WTC11 (cell line): ENCODE data around the gene DCD. TPM values are rescaled to one million over a fixed set of nuclear protein-coding genes. Genes with fewer than 3 reads are reported as not detected.
A peak's percentile ranks its signal among the peaks of the same experiment; 100 is the strongest.

Source experiments
- ATAC-seq: fragments of 200-7000 bp; cut with Tn5 transposase; 2 replicates; pipeline ENCODE4 v1.10.0; 2021; ENCODE audit warnings: mild to moderate bottlenecking, moderate library complexity
- CTCF ChIA-PET: fragments of 300-600 bp; sonication (Branson Sonifier 250); formaldehyde crosslinking; loops from one replicate; lab custom pipeline; 2021; ENCODE audit warnings: antibody characterized with exemption; lab: Charles Lee
- POLR2A ChIA-PET: fragments of 350-600 bp; sonication (Branson Sonifier 250); formaldehyde crosslinking; loops from one replicate; lab custom pipeline; 2021; ENCODE audit warnings: antibody characterized with exemption; lab: Charles Lee
- DNase-seq: peaks from one replicate; pipeline ENCODE4 v3.0.0; 2021; ENCODE audit warnings: low spot score
- H3K27ac Mint-ChIP-seq: 2 replicates; pipeline ENCODE4 v1.8.0; 2021; ENCODE audit warnings: mixed read lengths
- H3K27me3 Mint-ChIP-seq: 2 replicates; pipeline ENCODE4 v1.8.0; 2021; ENCODE audit warnings: low read depth, mild to moderate bottlenecking, moderate library complexity, mixed read lengths
- H3K36me3 Mint-ChIP-seq: 2 replicates; pipeline ENCODE4 v1.8.0; 2021; ENCODE audit warnings: mixed read lengths
- H3K4me1 Mint-ChIP-seq: 2 replicates; pipeline ENCODE4 v1.8.0; 2022; ENCODE audit warnings: mixed read lengths
- H3K4me3 Mint-ChIP-seq: 2 replicates; pipeline ENCODE4 v1.8.0; 2021; ENCODE audit warnings: mild to moderate bottlenecking, moderate library complexity, mixed read lengths
- H3K9me3 Mint-ChIP-seq: 2 replicates; pipeline ENCODE4 v1.8.0; 2021; ENCODE audit warnings: mixed read lengths
- ATF3 ChIP-seq: sonication (generic); formaldehyde crosslinking; conservative IDR thresholded peaks from 2 replicates; pipeline ENCODE4 v1.8.1; 2022; ENCODE audit warnings: mild to moderate bottlenecking, missing genetic modification reagents
- CBFB ChIP-seq: sonication (generic); formaldehyde crosslinking; IDR thresholded peaks from 2 replicates; pipeline ENCODE4 v1.8.1; 2022; ENCODE audit warnings: mild to moderate bottlenecking, low read depth, missing genetic modification reagents
- CREM ChIP-seq: sonication (generic); formaldehyde crosslinking; IDR thresholded peaks from 2 replicates; pipeline ENCODE4 v1.8.1; 2022; ENCODE audit warnings: mild to moderate bottlenecking, missing genetic modification reagents, moderate library complexity
- E2F5 ChIP-seq: sonication (generic); formaldehyde crosslinking; IDR thresholded peaks from 2 replicates; pipeline ENCODE4 v1.8.1; 2022; ENCODE audit warnings: mild to moderate bottlenecking, moderate library complexity, missing genetic modification reagents
- FOXK1 ChIP-seq: sonication (generic); formaldehyde crosslinking; IDR thresholded peaks from 2 replicates; pipeline ENCODE4 v1.8.0; 2022; ENCODE audit warnings: mild to moderate bottlenecking, moderate library complexity, missing genetic modification reagents
- FOXP1 ChIP-seq: sonication (generic); formaldehyde crosslinking; IDR thresholded peaks from 2 replicates; pipeline ENCODE4 v1.8.0; 2022; ENCODE audit warnings: missing genetic modification reagents, mild to moderate bottlenecking, moderate library complexity, borderline replicate concordance
- JUN ChIP-seq: sonication (generic); formaldehyde crosslinking; IDR thresholded peaks from 2 replicates; pipeline ENCODE4 v1.8.0; 2023; ENCODE audit warnings: mild to moderate bottlenecking, missing genetic modification reagents
- MXD4 ChIP-seq: fragments of 250-450 bp; sonication (Bioruptor Pico); IDR thresholded peaks from 2 replicates; pipeline ENCODE4 v1.8.0; 2021; ENCODE audit warnings: mild to moderate bottlenecking, moderate library complexity, borderline replicate concordance
- MYBL2 ChIP-seq: sonication (generic); formaldehyde crosslinking; IDR thresholded peaks from 2 replicates; pipeline ENCODE4 v1.8.1; 2023; ENCODE audit warnings: mild to moderate bottlenecking, moderate library complexity, missing genetic modification reagents
- NR1H2 ChIP-seq: sonication (generic); formaldehyde crosslinking; IDR thresholded peaks from 2 replicates; pipeline ENCODE4 v1.9.0; 2021; ENCODE audit warnings: mild to moderate bottlenecking, moderate library complexity, missing genetic modification reagents
- OVOL2 ChIP-seq: fragments of 250-450 bp; sonication (Bioruptor Pico); IDR thresholded peaks from 2 replicates; pipeline ENCODE4 v1.9.0; 2021; ENCODE audit warnings: mild to moderate bottlenecking, borderline replicate concordance
- SMAD3 ChIP-seq: sonication (generic); formaldehyde crosslinking; IDR thresholded peaks from 2 replicates; pipeline ENCODE4 v1.8.0; 2022; ENCODE audit warnings: missing genetic modification reagents, mild to moderate bottlenecking, borderline replicate concordance
- SP1 ChIP-seq: sonication (generic); formaldehyde crosslinking; conservative IDR thresholded peaks from 2 replicates; pipeline ENCODE4 v1.8.1; 2022; ENCODE audit warnings: missing genetic modification reagents
- TCF7 ChIP-seq: sonication (generic); formaldehyde crosslinking; IDR thresholded peaks from 2 replicates; pipeline ENCODE4 v1.8.0; 2022; ENCODE audit warnings: mild to moderate bottlenecking, low read depth, missing genetic modification reagents, moderate library complexity
- TEAD1 ChIP-seq: sonication (generic); formaldehyde crosslinking; IDR thresholded peaks from 2 replicates; pipeline ENCODE4 v1.8.0; 2022; ENCODE audit warnings: mild to moderate bottlenecking, missing genetic modification reagents
- USF2 ChIP-seq: sonication (generic); formaldehyde crosslinking; IDR thresholded peaks from 2 replicates; pipeline ENCODE4 v1.8.1; 2023; ENCODE audit warnings: mild to moderate bottlenecking, missing genetic modification reagents, moderate library complexity
- ZMAT4 ChIP-seq: fragments of 250-450 bp; sonication (Bioruptor Pico); IDR thresholded peaks from 2 replicates; pipeline ENCODE4 v1.9.0; 2021; ENCODE audit warnings: mild to moderate bottlenecking
- ZNF317 ChIP-seq: sonication (generic); formaldehyde crosslinking; IDR thresholded peaks from 2 replicates; pipeline ENCODE4 v1.8.1; 2023; ENCODE audit warnings: low read depth, mild to moderate bottlenecking, moderate library complexity, missing genetic modification reagents, borderline replicate concordance
- ZNF532 ChIP-seq: fragments of 250-450 bp; sonication (Bioruptor Pico); IDR thresholded peaks from 2 replicates; pipeline ENCODE4 v1.9.0; 2021; ENCODE audit warnings: mild to moderate bottlenecking, borderline replicate concordance
- total RNA-seq: library from RNA; stranded (reverse); gene quantifications from 3 replicates; pipeline ENCODE4 v1.2.3, GENCODE V29; 2021
- TF ChIP-seq, protein P1 (sequence below): fragments of 200-600 bp; IDR thresholded peaks from 2 replicates; pipeline ENCODE4 v1.8.0; 2022; ENCODE audit warnings: antibody characterized with exemption
- TF ChIP-seq, protein P2 (sequence below): fragments of 250-450 bp; sonication (Bioruptor Pico); IDR thresholded peaks from 2 replicates; pipeline ENCODE4 v1.9.0; 2021; ENCODE audit warnings: mild to moderate bottlenecking

The DCD gene
- total RNA-seq, 1 experiment from 2014 or later: not detected

DNA sequence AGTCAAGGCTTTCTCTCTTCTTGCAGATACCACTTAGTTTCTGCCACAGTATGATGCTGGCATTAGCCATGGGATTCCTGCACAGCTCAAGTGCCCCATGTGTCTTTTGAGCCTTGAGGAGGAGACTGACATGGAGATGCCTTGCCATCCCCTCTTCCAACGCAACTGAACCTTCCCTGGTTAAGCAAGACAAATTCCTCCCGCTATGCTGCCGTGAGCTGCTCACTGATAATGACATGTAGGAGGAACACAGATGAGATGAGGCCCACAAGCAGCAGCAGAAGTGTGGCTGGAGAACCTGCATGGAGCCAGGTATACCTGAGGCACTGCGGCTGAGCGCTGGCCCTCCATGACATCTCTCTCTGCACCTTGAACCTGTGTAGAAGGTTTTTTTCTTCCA is 44.3 kb downstream of the DCD start (continued):
- TF ChIP-seq MXD4: no peak
- no peak for TF ChIP-seq E2F5 (CRISPR knock-in tag)
- TF ChIP-seq SMAD3: no peak
- TF ChIP-seq OVOL2 (CRISPR knock-in tag): no peak
- no peak for TF ChIP-seq USF2 (CRISPR knock-in tag)
- no peak for TF ChIP-seq FOXP1 (CRISPR knock-in tag)
- TF ChIP-seq NR1H2 (CRISPR knock-in tag): no peak
- TF ChIP-seq JUN: no peak
- no peak for TF ChIP-seq CREM (CRISPR knock-in tag)
- TF ChIP-seq ZNF532 (CRISPR knock-in tag): no peak
- TF ChIP-seq TEAD1 (CRISPR knock-in tag): no peak
- TF ChIP-seq CBFB: no peak

DNA sequence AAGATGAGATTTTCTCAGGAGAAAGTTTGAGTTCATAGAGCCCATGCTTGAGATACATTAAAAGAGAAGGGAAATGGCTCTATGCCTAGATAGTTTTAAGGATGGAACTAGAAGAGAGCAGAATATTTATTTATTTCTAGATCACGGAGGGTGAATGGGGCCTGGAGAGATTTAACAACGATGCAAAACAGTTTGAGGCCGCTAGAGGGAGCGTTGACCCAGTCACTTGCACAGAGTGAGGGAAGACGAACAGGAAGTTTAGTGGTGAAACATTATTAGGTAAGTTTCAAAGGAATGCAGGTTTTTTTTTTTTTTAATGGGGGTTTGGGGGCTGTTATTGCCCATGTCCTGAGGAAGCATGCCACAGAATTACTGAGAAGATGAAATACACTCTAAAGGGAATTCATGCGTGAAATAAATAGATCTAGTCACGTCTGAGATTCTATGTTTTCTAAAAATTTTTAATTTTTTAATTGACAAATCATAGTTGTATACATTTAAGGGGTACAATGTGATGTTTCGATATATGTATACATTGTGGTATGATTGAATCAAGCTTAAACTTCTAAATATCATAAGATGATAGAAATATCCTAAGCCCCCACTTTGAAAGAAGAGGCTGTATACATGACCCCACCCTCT is 44.9 kb downstream of the DCD start:
- TF ChIP-seq, protein P1, sequence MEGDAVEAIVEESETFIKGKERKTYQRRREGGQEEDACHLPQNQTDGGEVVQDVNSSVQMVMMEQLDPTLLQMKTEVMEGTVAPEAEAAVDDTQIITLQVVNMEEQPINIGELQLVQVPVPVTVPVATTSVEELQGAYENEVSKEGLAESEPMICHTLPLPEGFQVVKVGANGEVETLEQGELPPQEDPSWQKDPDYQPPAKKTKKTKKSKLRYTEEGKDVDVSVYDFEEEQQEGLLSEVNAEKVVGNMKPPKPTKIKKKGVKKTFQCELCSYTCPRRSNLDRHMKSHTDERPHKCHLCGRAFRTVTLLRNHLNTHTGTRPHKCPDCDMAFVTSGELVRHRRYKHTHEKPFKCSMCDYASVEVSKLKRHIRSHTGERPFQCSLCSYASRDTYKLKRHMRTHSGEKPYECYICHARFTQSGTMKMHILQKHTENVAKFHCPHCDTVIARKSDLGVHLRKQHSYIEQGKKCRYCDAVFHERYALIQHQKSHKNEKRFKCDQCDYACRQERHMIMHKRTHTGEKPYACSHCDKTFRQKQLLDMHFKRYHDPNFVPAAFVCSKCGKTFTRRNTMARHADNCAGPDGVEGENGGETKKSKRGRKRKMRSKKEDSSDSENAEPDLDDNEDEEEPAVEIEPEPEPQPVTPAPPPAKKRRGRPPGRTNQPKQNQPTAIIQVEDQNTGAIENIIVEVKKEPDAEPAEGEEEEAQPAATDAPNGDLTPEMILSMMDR: peak; percentile 54; the same call in 1 of the 2 replicates
- TF ChIP-seq ZMAT4: no peak
- ChIA-PET CTCF (interaction anchor here (1.2 to 2.7 kb wide), 6 partner anchors 19 to 76 kb away, joined by 4 to 16 read pairs (median 6); partner anchors contain the start of gene PDE1B), POLR2A (no interaction called here)
- ATAC-seq (peak; percentile 90), DNase-seq (peak; percentile 75)
- no peaks in the 10 kb centered on the region; the same call in 1 of the 2 replicates for H3K4me1 Mint-ChIP-seq
- H3K4me3 Mint-ChIP-seq: no peak overlapping the region
- no peak overlapping the region for H3K27ac Mint-ChIP-seq
- H3K27me3 Mint-ChIP-seq: peaks cover 45% of the 10 kb centered on the region
- no peaks in the 10 kb centered on the region for H3K9me3 Mint-ChIP-seq
- no peaks in the 10 kb centered on the region for H3K36me3 Mint-ChIP-seq

DNA sequence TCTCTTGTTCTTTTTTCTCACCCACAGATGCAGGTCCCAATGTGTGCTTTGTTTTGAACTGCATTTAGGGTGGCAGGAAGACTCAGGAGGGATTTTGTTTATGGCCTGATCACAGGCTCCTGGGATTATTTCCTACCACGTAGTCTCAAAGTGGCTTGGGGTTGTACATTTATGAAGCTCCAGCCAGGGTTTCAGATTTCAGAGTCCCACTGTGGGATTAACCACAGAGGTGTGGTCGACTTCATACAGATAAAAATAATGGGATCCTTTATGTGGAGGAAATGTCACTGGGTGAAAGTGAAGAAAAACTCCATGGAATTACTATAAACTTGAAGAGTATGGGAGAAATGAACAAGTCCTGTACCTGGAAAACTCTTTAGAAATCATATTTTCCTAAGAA is 45.5 kb downstream of the DCD start:
- CTCF ChIA-PET: interaction anchor here (0.9 to 2.7 kb wide), 12 partner anchors 20 to 357 kb away, joined by 3 to 25 read pairs (median 6); partner anchors contain the start of gene PDE1B
- TF ChIP-seq TCF7 (CRISPR knock-in tag): no peak
- TF ChIP-seq MYBL2 (CRISPR knock-in tag): no peak
- TF ChIP-seq, protein P2, sequence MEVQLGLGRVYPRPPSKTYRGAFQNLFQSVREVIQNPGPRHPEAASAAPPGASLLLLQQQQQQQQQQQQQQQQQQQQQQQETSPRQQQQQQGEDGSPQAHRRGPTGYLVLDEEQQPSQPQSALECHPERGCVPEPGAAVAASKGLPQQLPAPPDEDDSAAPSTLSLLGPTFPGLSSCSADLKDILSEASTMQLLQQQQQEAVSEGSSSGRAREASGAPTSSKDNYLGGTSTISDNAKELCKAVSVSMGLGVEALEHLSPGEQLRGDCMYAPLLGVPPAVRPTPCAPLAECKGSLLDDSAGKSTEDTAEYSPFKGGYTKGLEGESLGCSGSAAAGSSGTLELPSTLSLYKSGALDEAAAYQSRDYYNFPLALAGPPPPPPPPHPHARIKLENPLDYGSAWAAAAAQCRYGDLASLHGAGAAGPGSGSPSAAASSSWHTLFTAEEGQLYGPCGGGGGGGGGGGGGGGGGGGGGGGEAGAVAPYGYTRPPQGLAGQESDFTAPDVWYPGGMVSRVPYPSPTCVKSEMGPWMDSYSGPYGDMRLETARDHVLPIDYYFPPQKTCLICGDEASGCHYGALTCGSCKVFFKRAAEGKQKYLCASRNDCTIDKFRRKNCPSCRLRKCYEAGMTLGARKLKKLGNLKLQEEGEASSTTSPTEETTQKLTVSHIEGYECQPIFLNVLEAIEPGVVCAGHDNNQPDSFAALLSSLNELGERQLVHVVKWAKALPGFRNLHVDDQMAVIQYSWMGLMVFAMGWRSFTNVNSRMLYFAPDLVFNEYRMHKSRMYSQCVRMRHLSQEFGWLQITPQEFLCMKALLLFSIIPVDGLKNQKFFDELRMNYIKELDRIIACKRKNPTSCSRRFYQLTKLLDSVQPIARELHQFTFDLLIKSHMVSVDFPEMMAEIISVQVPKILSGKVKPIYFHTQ (CRISPR knock-in tag): no peak
- no peak for TF ChIP-seq ZNF317
- no peak for TF ChIP-seq ATF3 (CRISPR knock-in tag)
- TF ChIP-seq SP1: no peak
- TF ChIP-seq TEAD1 (CRISPR knock-in tag): no peak
- TF ChIP-seq MXD4: no peak
- TF ChIP-seq ZMAT4: no peak
- TF ChIP-seq FOXK1 (CRISPR knock-in tag): no peak

More for the DNA sequence above, 45.5 kb downstream of the DCD start:
- Mint-ChIP-seq H3K4me3 (no peak overlapping the region), H3K4me1 (no peaks in the 10 kb centered on the region; the same call in 1 of the 2 replicates), H3K36me3 (no peaks in the 10 kb centered on the region), H3K27me3 (peaks cover 40% of the 10 kb centered on the region), H3K27ac (no peak overlapping the region), H3K9me3 (no peaks in the 10 kb centered on the region)
- POLR2A ChIA-PET: no interaction called here
- DNase-seq (no peak), ATAC-seq (no peak)
